Endothelial cell (in vitro differentiated cells): ENCODE measurements around the gene ZNF318. TPM values are rescaled to one million over a fixed set of nuclear protein-coding genes. Genes with fewer than 3 reads are reported as not detected.

Source experiments
- DNase-seq: peaks from one replicate; pipeline ENCODE4 v3.0.0; 2021; ENCODE audit warnings: low spot score
- H3K27ac Mint-ChIP-seq: one replicate; pipeline ENCODE4 v1.8.0; 2021; ENCODE audit warnings: mixed read lengths, inconsistent platforms; ENCODE audit not compliant: unreplicated experiment
- H3K27me3 Mint-ChIP-seq: one replicate; pipeline ENCODE4 v1.8.0; 2021; ENCODE audit warnings: mild to moderate bottlenecking, moderate library complexity, mixed read lengths, inconsistent platforms; ENCODE audit not compliant: unreplicated experiment
- H3K36me3 Mint-ChIP-seq: one replicate; pipeline ENCODE4 v1.8.0; 2021; ENCODE audit warnings: mild to moderate bottlenecking, low read depth, mixed read lengths, inconsistent platforms; ENCODE audit not compliant: unreplicated experiment
- H3K4me1 Mint-ChIP-seq: one replicate; pipeline ENCODE4 v1.8.0; 2021; ENCODE audit warnings: mild to moderate bottlenecking, mixed read lengths, inconsistent platforms; ENCODE audit not compliant: unreplicated experiment
- H3K4me3 Mint-ChIP-seq: one replicate; pipeline ENCODE4 v1.8.0; 2021; ENCODE audit warnings: mild to moderate bottlenecking, mixed read lengths, inconsistent platforms; ENCODE audit not compliant: unreplicated experiment
- H3K9me3 Mint-ChIP-seq: one replicate; pipeline ENCODE4 v1.8.0; 2021; ENCODE audit warnings: mixed read lengths, inconsistent platforms; ENCODE audit not compliant: unreplicated experiment
- CTCF ChIP-seq: fragments of 200-600 bp; sonication (generic); IDR thresholded peaks from one replicate; pipeline ENCODE4 v1.5.0; 2021; ENCODE audit warnings: antibody characterized with exemption; ENCODE audit not compliant: unreplicated experiment
- total RNA-seq: library from RNA; stranded (reverse); fragmentation: NEBNext Ultra II Directional; extraction: Animal tissue kit (Norgen Biotek cat#: 25700); gene quantifications from one replicate; pipeline ENCODE4 v1.2.1, GENCODE V29; 2021; ENCODE audit not compliant: unreplicated experiment

ZNF318 gene
- total RNA-seq, 1 donor from 2014 or later, result 26.7 TPM

GRCh38 chr6:43408259-43408658 is 38.8 kb upstream of the ZNF318 start:
- H3K4me3 Mint-ChIP-seq, result no peak overlapping the region
- no peaks in the 10 kb centered on the region for H3K4me1 Mint-ChIP-seq
- no peak for DNase-seq
- no peaks in the 10 kb centered on the region for H3K9me3 Mint-ChIP-seq
- no peak for TF ChIP-seq CTCF
- H3K27me3 Mint-ChIP-seq, result peaks cover 1% of the 10 kb centered on the region
- H3K36me3 Mint-ChIP-seq, result peaks cover 3% of the 10 kb centered on the region
- H3K27ac Mint-ChIP-seq, result no peak overlapping the region

GRCh38 chr6:43407296-43407695 is 37.8 kb upstream of the ZNF318 start:
- peaks cover 1% of the 10 kb centered on the region for H3K27me3 Mint-ChIP-seq
- no peaks in the 10 kb centered on the region for H3K4me1 Mint-ChIP-seq
- H3K36me3 Mint-ChIP-seq, result peaks cover 3% of the 10 kb centered on the region
- no peaks in the 10 kb centered on the region for H3K9me3 Mint-ChIP-seq
- no peak overlapping the region for H3K4me3 Mint-ChIP-seq
- no peak overlapping the region for H3K27ac Mint-ChIP-seq
- no peak for TF ChIP-seq CTCF
- no peak for DNase-seq

GRCh38 chr6:43405354-43405753 is 35.9 kb upstream of the ZNF318 start:
- DNase-seq, result no peak
- peaks cover 3% of the 10 kb centered on the region for H3K4me1 Mint-ChIP-seq
- H3K4me3 Mint-ChIP-seq, result no peak overlapping the region
- peaks cover 1% of the 10 kb centered on the region for H3K27me3 Mint-ChIP-seq
- H3K27ac Mint-ChIP-seq, result no peak overlapping the region
- peaks cover 3% of the 10 kb centered on the region for H3K36me3 Mint-ChIP-seq
- no peak for TF ChIP-seq CTCF
- no peaks in the 10 kb centered on the region for H3K9me3 Mint-ChIP-seq

GRCh38 chr6:43402820-43403219 is 33.4 kb upstream of the ZNF318 start:
- no peak overlapping the region for H3K27ac Mint-ChIP-seq
- peaks cover 3% of the 10 kb centered on the region for H3K4me1 Mint-ChIP-seq
- H3K9me3 Mint-ChIP-seq, result no peaks in the 10 kb centered on the region
- no peak for DNase-seq
- H3K4me3 Mint-ChIP-seq, result no peak overlapping the region
- peaks cover 3% of the 10 kb centered on the region for H3K36me3 Mint-ChIP-seq
- TF ChIP-seq CTCF, result no peak
- H3K27me3 Mint-ChIP-seq, result no peaks in the 10 kb centered on the region

GRCh38 chr6:43401730-43402129 is 32.3 kb upstream of the ZNF318 start:
- no peaks in the 10 kb centered on the region for H3K36me3 Mint-ChIP-seq
- no peak overlapping the region for H3K27ac Mint-ChIP-seq
- H3K9me3 Mint-ChIP-seq, result no peaks in the 10 kb centered on the region
- H3K4me1 Mint-ChIP-seq, result peaks cover 3% of the 10 kb centered on the region
- H3K27me3 Mint-ChIP-seq, result no peaks in the 10 kb centered on the region
- no peak for DNase-seq
- no peak for TF ChIP-seq CTCF
- H3K4me3 Mint-ChIP-seq, result no peak overlapping the region
